ENCODE measurements around the gene ETV3. TPM values are rescaled to one million over a fixed set of nuclear protein-coding genes. Genes with fewer than 3 reads are reported as not detected.

The ETV3 gene
- polyA plus RNA-seq, 1 experiment = 10.0 TPM

DNA sequence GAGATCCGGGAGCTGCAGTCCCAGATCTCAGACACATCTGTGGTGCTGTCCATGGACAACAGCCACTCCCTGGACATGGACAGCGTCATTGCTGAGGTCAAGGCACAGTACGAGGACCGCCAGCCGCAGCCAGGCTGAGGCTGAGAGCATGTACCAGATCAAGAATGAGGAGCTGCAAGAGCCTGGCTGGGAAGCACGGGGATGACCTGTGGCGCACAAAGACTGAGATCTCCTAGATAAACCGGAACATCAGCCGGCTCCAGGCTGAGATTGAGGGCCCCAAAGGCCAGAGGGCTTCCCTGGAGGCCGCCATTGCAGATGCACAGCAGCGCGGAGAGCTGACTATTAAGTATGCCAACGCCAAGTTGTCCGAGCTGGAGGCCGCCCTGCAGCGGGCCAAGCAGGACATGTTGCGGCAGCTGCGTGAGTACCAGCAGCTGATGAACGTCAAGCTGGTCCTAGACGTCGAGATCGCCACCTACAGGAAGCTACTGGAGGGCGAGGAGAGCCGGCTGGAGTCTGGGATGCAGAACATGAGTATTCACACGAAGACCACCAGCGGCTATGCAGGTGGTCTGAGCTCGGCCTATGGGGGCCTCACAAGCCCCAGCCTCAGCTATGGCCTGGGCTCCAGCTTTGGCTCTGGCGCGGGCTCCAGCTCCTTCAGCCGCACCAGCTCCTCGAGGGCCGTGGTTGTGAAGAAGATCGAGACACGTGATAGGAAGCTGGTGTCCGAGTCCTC is 64.1 kb downstream of the ETV3 start:
- ChIA-PET CTCF (interaction anchor here (0.6 to 3.5 kb wide), 27 partner anchors 10 to 348 kb away, joined by 3 to 31 read pairs (median 6); partner anchors contain the start of gene NTRK1), POLR2A (no interaction called here)
- DNase-seq (ENCODE audit: low read depth, low spot score) = peak; percentile 32
- peaks cover 15% of the 10 kb centered on the region for H3K27me3 ChIP-seq (ENCODE audit: control insufficient read depth, insufficient read depth, low read length)
- no peak overlapping the region for H3K27ac ChIP-seq (ENCODE audit: low read depth, low read length)
- peak; percentile 71 for TF ChIP-seq CTCF (IDR thresholded peaks at IDR 0.05; ENCODE audit: low read depth, low read length)
- H3K9me3 ChIP-seq (ENCODE audit: control insufficient read depth, insufficient read depth, low read length) = no peaks in the 10 kb centered on the region
- H3K4me3 ChIP-seq (ENCODE audit: low read depth, low read length) = no peak overlapping the region

Other genes with a start within 250 kb of the ETV3 start
- 14.9 and 16.1 TPM in 2 replicates for gene PEAR1, start 244.7 kb downstream of the ETV3 start, polyA plus RNA-seq (2011; rRNA removed)
- gene LRRC71, start 217.8 kb downstream of the ETV3 start, polyA plus RNA-seq (2011; rRNA removed) = not detected in 2 replicates
- gene ARHGEF11, start 92.7 kb downstream of the ETV3 start, polyA plus RNA-seq (2011; rRNA removed) = 14.5 and 14.8 TPM in 2 replicates
- 0.04 and 0.07 TPM in 2 replicates for gene ETV3L, start 38.6 kb downstream of the ETV3 start, polyA plus RNA-seq (2011; rRNA removed)